Gastrocnemius medialis (tissue), 4 donors: Measurements from ENCODE around the gene FGR. TPM values are rescaled to one million over a fixed set of nuclear protein-coding genes. Genes with fewer than 3 reads are reported as not detected.

Experiments
- ATAC-seq, 2 donors: fragments of 150-250 bp; one replicate each; pipeline ENCODE4 v1.9.1; 2016
- DNase-seq, 2 donors: peaks; one replicate each; pipeline ENCODE4 v3.0.0-alpha.2; 2019
- H3K27ac ChIP-seq, 4 donors: fragments of 200-600 bp; sonication (generic); 1 replicate in 1 of 4; 2 replicates in 3 of 4; pipeline ENCODE4 v1.5.1; 2016 to 2018; ENCODE audit warnings: mild to moderate bottlenecking in 2 of 4, moderate library complexity in 1 of 4
- H3K27me3 ChIP-seq, 3 donors: fragments of 200-600 bp; sonication (generic) in 2 of 3; 1 replicate in 1 of 3; 2 replicates in 2 of 3; pipeline versions ENCODE4 v1.5.1 to v1.6.0; 2016 to 2019; ENCODE audit warnings: mild to moderate bottlenecking in 1 of 3, moderate library complexity in 1 of 3
- H3K36me3 ChIP-seq, 2 donors: fragments of 200-600 bp; sonication (generic) in 1 of 2; one replicate each; pipeline ENCODE4 v1.5.1; 2017 to 2018
- H3K4me1 ChIP-seq, 2 donors: fragments of 200-600 bp; sonication (generic) in 1 of 2; one replicate each; pipeline ENCODE4 v1.5.1; 2016 to 2017; ENCODE audit warnings: mild to moderate bottlenecking in 2 of 2
- H3K4me3 ChIP-seq, 4 donors: fragments of 200-600 bp; sonication (generic) in 3 of 4; 1 replicate in 1 of 4; 2 replicates in 3 of 4; pipeline ENCODE4 v1.5.1; 2016 to 2019; ENCODE audit warnings: mild to moderate bottlenecking in 2 of 4
- H3K9me3 ChIP-seq, 3 donors: fragments of 200-600 bp; sonication (generic) in 2 of 3; 1 replicate in 1 of 3; 2 replicates in 2 of 3; pipeline ENCODE4 v1.5.1; 2016 to 2019
- CTCF ChIP-seq, 5 experiments: fragments of 450-650 bp in 3 of 5; fragments of 200-600 bp in 2 of 5; sonication (generic) in 2 of 5; IDR thresholded peaks in 4 of 5; conservative IDR thresholded peaks in 1 of 5; 1 replicate in 4 of 5; 2 replicates in 1 of 5; pipeline ENCODE4 v1.5.1; 2016 to 2019; ENCODE audit warnings: antibody characterized with exemption in 5 of 5, mild to moderate bottlenecking in 3 of 5, moderate library complexity in 3 of 5
- POLR2A ChIP-seq, 2 donors: fragments of 450-650 bp; IDR thresholded peaks; one replicate each; pipeline ENCODE4 v1.6.1; 2017; ENCODE audit warnings: antibody characterized with exemption in 2 of 2, mild to moderate bottlenecking in 2 of 2, moderate library complexity in 2 of 2
- in situ Hi-C, 4 donors: fragments of 200-750 bp; cut with MboI; loops; one replicate each; pipeline versions ENCODE4 v1.15.0 to v1.8.0; 2017; ENCODE audit warnings: low sequenced_read_pairs in 4 of 4
- intact Hi-C: fragments of 100-400 bp; cut with DNase I; formaldehyde crosslinking; loops from one replicate; pipeline ENCODE4 v1.15.1; 2023; ENCODE audit warnings: low total_unique reads
- total RNA-seq, 4 donors: library from RNA; depleted of rRNA; stranded (reverse); fragments of >200 nt; gene quantifications; one replicate each; pipeline versions ENCODE4 v1.1.0 to v1.2.3, GENCODE V29; 2016

The FGR gene
- total RNA-seq, 4 donors from 2014 or later: 1.3 to 5.8 (median 4.7) TPM

- Histone ChIP-seq H3K4me3 (no peak overlapping the region), H3K9me3 (no peaks in the 10 kb centered on the region), H3K27ac (peak overlapping the region; percentile 95 to 100 (median 98)), H3K4me1 (peaks cover 76 to 92% of the 10 kb centered on the region in 2 donors), H3K27me3 (no peaks in the 10 kb centered on the region), H3K36me3 (no peaks in the 10 kb centered on the region)
- no peak for DNase-seq
- TF ChIP-seq CTCF (IDR thresholded peaks at IDR 0.05 in 4 of 5, conservative IDR thresholded peaks at IDR 0.05 in 1 of 5): no peak
- TF ChIP-seq POLR2A (IDR thresholded peaks at IDR 0.05): no peak
- intact Hi-C loops: loop anchor here (2.0 kb wide), 1 partner anchor 20 kb away; no protein-coding TSS in a partner anchor
- no peak for ATAC-seq
- in situ Hi-C loops: no loop called here
Observed at GRCh38 chr1:27563341-27563590, 71.7 kb downstream of the FGR start.

- intact Hi-C loops: loop anchor here (2.0 kb wide), 1 partner anchor 20 kb away; no protein-coding TSS in a partner anchor
- ATAC-seq: peak; percentile 1 to 4
- Histone ChIP-seq H3K9me3 (no peaks in the 10 kb centered on the region), H3K27me3 (no peaks in the 10 kb centered on the region), H3K36me3 (no peaks in the 10 kb centered on the region), H3K4me3 (no peak overlapping the region), H3K4me1 (peaks cover 74 to 92% of the 10 kb centered on the region in 2 donors), H3K27ac (peak overlapping the region; percentile 95 to 100 (median 98))
- peak in 1 of 2 donors; percentile 26 for DNase-seq
- TF ChIP-seq POLR2A (IDR thresholded peaks at IDR 0.05) (no peak), CTCF (IDR thresholded peaks at IDR 0.05 in 4 of 5, conservative IDR thresholded peaks at IDR 0.05 in 1 of 5) (no peak)
- in situ Hi-C loops: no loop called here
Observed at GRCh38 chr1:27562534-27563340, 72.2 kb downstream of the FGR start.

Other genes starting within 250 kb of the FGR start
- gene GPR3, start 242.6 kb downstream of the FGR start, total RNA-seq: under 1 TPM in 3 of 4 donors, not detected in 1; 0.23 to 0.51 (median 0.35) TPM
- 10 to 100 TPM; 10.6 to 16.7 (median 13.3) TPM for gene WASF2, start 145.0 kb downstream of the FGR start, total RNA-seq
- 10 to 100 TPM; 22.2 to 57.9 (median 35.2) TPM for gene AHDC1, start 31.0 kb downstream of the FGR start, total RNA-seq
- 10 to 100 TPM in 3 of 4 donors, 1 to 10 TPM in 1; 7.7 to 25.1 (median 14.5) TPM for gene IFI6, start 37.0 kb upstream of the FGR start, total RNA-seq
- gene FAM76A, start 90.8 kb upstream of the FGR start, total RNA-seq: 10 to 100 TPM in 3 of 4 donors, 1 to 10 TPM in 1; 9.4 to 20.0 (median 15.5) TPM
- 10 to 100 TPM; 19.2 to 71.6 (median 31.2) TPM for gene STX12, start 138.0 kb upstream of the FGR start, total RNA-seq
- gene PPP1R8, start 195.6 kb upstream of the FGR start, total RNA-seq: 10 to 100 TPM; 18.0 to 27.3 (median 25.0) TPM
- gene THEMIS2, start 237.4 kb upstream of the FGR start, total RNA-seq: 10 to 100 TPM in 1 of 4 donors, 1 to 10 TPM in 3; 2.3 to 10.8 (median 7.6) TPM